ENCODE measurements around the gene WDR33. TPM values are rescaled to one million over a fixed set of nuclear protein-coding genes. Genes with fewer than 3 reads are reported as not detected.

WDR33 gene
- total RNA-seq, 1 experiment from 2014 or later = 47.6 TPM

DNA sequence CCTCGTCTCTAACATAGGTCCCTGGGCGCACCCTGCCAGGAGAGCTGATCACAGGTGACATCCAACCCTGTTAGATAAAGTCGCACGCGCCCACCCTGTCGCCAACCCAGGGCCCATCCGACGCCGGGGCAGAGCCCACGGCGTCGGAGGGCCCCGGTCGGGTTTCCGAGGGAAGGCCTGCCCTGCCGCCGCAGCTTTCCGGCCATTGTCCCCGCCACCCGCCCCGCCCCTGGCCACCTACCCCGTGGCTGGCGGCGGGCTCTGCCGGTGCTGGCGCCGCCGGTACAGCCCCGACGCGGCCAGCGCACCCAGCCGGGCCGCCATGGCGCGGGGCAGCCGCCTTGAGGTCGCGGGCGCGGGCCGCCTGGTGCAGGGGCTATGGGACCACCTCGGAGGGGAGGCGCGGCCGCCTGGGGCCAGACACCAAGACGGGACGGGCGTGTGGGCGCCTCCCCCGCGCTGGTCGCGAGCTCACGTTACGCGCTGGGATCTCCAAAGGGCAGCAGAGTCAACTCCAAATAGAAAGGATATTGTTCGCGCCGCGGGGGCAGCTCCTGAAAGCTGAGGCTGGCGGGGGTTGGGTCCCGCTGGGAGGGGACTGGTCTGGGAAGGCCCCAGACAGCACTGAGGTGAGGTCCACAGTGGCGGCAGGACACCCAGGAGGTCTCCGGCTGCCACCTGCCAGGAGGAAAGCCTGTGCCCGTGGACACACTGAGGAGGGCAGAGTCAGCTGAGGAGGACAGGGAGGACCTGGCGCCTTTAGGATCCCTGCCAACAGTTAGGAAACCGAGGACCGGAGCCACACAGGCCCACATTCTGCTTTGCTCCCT is 146.7 kb downstream of the WDR33 start:
- DNase-seq (ENCODE audit: low spot score) = no peak
- in situ Hi-C loops (cut with HindIII; ENCODE audit: low sequenced_read_pairs) = no loop called here

DNA sequence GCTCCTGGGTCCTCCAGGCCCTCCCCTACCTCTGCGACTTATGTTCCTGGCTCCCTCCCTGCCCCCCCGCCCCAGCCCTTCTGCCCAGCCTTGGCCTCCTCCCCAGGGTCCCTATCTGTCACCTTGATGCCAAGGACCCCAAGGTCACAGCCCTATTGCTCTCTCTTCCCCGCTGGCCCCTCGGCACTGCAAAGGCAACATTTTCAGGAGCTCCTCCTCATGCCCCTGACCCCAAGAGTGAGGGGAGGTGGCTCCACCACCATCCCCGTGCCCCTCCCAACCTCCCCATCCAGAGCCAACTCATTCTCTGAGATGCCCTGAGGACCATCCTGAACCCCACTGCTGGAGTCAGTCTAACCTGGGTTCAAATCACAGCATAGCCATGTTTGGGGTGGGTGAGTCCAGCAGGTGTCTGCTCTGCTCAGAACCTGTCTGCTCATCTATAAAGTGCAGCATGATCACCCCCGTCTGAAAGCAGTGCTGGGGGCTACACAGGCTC is 147.4 kb downstream of the WDR33 start:
- DNase-seq (ENCODE audit: low spot score) = no peak
- in situ Hi-C loops (cut with HindIII; ENCODE audit: low sequenced_read_pairs) = no loop called here

DNA sequence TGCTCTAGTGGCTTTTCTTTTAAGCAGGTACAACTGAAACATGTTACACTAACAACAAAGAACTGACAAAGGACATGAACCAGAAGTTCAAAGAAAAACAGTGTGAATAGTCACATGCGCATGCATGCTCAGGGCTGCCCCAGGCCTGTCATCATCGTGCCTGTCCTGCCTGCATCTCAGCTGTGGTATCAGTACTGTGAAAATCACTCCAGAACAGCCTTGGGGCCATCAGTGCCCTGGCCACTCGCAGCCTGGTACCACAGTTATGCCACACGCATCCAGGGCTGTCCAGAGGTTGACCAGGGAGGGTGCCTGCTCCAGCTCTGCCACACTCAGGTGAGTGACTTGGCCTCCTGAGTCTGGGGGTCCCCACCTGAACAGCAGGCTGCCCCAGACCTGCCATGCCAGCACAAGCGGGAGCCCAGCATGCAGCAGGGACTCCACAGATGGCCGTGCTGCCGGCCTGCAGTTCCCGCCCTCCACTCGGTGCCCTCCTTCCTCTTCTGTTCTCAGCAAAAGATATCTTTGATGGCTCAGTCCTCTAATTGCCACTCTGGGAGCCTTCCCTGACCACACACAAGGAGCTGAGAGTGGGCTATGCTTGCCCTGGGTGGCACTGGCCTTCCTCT is 147.9 kb downstream of the WDR33 start:
- in situ Hi-C loops (cut with HindIII; ENCODE audit: low sequenced_read_pairs) = no loop called here
- DNase-seq (ENCODE audit: low spot score) = no peak

DNA sequence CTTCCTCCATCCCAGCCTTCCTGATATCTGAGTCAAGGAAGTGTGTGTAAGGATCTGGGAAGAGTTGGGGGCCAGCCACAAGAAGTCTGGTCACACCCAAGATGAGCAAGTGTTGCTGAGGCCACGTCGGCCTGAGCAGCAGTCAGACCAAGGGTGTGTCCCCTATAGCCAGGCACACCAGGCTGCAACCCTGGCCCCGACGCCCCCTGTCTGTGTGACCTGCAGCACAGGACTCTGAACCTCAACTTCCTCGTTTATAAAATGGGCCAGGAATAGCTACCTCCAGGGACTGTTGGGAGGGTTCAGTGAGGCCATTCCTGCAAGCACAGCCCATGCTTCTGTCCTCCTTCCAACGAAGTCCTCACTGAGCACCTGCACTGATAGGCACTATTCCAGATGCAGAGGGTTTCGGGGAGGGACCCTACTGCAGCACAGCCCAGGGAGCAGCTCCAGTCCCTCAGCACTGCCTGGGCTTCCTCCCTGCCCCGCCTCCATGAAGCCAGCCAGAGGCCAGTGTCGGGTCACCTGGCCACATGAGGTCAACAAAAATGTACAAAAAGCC is 148.9 kb downstream of the WDR33 start:
- no peak for DNase-seq (ENCODE audit: low spot score)
- in situ Hi-C loops (cut with HindIII; ENCODE audit: low sequenced_read_pairs) = no loop called here

DNA sequence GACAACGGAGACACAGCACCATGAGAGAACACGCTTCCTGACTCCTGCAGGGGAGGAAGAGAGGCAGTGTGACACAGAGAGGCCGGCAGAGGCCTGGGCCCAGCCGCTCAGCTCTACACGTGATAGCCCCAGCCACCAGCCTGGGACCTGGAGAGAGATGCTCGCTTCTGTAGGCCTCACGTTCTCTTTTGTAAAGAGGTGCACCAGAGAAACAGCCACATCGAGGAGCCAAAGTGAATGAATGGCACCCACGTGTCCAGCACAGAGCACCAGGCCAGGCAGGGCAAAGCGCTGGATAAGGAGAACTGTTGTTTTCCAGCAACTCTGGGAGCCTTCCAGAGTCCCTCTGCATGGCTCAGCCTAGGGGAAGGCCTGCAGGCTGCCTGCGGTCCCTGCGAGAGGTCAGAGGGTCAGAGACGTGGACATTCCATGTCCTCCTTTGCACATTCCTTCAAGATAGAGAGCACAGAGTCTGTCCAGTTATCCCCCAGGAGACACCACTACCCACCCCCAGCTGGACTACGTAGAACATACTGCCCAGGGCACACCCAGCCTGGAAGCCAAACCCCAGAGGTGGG is 149.8 kb downstream of the WDR33 start:
- in situ Hi-C loops (cut with HindIII; ENCODE audit: low sequenced_read_pairs) = no loop called here
- DNase-seq (ENCODE audit: low spot score) = no peak

DNA sequence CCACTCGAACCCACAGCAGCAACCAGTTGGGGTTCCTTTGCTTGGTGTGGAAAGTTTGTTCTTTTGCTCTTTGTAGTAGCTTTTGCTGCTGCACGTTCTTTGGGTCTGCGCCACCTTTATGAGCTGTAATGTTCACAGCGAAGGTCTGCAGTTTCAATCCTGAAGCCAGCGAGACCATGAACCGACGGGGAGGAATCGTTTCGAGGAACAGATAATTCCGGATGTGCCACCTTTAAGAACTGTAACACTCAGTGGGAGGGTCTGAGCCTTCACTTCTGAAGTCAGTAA is 150.7 kb downstream of the WDR33 start:
- in situ Hi-C loops (cut with HindIII; ENCODE audit: low sequenced_read_pairs) = no loop called here
- DNase-seq (ENCODE audit: low spot score) = no peak

DNA sequence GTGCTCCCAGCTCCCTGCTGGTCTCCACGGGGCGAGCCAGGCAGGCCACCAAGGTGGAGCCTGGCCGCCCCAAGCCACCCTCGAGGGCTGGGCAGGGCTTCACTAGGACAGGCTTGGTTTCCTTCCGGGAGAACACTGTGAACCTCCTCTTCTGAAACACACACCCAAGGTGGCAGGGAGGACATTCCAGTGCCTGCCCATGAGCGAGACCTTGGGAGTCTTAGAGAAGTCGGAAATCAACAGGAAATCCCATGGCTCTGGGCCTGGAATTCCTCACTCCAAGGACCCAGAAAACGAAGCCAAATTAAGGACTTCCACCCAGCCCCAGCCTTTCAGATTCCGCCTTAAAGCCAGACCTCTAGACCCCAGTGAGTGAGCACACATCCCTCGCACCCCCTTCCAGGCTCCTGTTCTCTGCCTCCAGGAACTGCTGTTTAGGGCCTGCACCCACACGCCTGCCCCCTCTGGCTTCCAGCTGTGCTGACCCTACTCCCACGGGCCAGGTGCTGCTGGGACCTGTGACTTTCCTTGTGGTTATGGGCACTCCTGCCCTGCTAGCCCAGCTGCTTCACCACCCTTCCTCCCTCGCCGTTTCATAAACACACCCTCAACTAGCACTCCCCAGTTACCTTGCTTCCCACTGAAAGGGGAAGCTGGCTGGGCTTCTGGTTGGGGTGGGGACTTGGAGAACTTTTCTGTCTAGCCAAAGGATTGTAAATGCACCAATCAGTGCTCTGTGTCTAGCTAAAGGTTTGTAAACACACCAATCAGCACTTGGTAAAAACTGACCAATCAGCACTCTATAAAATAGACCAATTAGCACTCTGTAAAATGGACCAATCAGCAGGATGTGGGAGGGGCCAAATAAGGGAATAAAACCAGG is 151.3 kb downstream of the WDR33 start:
- DNase-seq (ENCODE audit: low spot score) = no peak
- in situ Hi-C loops (cut with HindIII; ENCODE audit: low sequenced_read_pairs) = no loop called here

DNA sequence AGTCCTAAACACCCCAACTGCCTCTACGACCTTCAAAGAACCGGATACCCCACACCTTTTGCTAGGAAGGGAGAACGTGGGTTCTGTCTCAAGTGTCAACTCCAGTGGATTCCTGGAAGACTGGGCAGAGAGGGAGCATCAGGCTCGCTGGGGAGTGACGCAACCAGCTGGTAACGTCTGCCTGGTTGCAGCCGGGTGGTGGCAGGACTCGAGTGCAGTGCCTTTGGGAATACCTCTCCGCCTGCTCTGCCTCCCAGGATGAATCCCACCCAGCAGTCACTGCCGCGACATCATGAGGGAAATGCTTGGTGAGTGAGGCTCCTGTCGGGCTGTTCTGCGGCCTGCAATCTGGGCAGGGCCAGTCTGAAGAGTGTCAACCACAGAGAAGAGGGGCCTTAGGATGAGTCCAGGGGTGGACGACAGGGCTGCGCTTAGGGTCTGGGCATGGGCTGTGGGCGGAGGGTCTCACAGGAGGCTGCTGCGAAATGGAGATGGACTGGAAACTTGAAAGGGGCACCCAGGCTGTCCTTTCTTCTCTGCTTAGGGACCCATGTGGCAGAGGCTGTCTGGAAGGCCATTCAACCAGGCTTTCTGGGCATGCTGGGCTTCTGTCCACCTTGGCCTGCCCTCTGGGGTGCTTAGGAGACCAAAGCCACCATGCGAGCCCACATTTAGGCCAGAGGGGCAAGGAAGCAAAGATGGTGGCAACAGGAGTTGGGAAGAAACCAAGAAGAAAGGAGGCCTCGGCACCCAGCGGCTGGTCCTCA is 152.1 kb downstream of the WDR33 start:
- in situ Hi-C loops (cut with HindIII; ENCODE audit: low sequenced_read_pairs) = no loop called here

DNA sequence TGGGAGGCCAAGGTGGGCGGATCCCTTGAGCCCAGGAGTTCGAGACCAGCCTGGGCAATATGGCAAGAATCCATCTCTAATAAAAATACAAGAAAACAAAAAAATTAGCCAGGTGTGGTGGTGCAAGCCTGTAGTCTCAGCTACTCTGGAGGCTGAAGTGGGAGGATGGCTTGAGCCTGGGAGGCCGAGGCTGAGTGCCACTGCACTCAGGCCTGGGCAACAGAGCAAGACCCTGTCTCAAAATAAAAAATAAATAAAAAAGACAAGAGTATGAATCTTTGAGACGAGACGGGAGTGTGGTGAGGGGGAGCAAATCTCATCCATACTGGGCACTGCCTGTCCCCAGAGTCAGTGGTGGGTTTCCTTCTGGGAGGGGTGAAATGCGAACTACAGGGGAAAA is 152.8 kb downstream of the WDR33 start:
- DNase-seq (ENCODE audit: low spot score) = no peak
- in situ Hi-C loops (cut with HindIII; ENCODE audit: low sequenced_read_pairs) = no loop called here

More for the DNA sequence above, 152.1 kb downstream of the WDR33 start:
- no peak for DNase-seq (ENCODE audit: low spot score)

DNA sequence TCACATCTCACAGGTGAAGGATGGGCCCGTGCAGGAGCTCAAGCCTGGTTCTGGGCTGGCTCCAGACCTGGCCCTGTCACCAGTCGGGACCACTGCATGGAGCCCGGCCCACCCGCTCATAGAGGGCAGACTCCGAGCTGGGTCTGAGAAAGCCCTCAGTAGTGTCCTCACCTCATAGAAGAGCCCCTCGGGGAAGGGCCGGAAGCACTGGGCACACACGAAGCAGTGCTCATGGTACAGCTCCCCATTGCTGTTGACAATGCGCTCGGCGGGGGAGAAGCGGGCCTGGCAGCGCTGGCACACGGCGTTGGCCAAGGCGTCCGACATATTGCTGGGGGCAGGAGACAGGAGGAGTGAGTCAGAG is 153.8 kb downstream of the WDR33 start:
- in situ Hi-C loops (cut with HindIII; ENCODE audit: low sequenced_read_pairs) = no loop called here
- DNase-seq (ENCODE audit: low spot score) = no peak

DNA sequence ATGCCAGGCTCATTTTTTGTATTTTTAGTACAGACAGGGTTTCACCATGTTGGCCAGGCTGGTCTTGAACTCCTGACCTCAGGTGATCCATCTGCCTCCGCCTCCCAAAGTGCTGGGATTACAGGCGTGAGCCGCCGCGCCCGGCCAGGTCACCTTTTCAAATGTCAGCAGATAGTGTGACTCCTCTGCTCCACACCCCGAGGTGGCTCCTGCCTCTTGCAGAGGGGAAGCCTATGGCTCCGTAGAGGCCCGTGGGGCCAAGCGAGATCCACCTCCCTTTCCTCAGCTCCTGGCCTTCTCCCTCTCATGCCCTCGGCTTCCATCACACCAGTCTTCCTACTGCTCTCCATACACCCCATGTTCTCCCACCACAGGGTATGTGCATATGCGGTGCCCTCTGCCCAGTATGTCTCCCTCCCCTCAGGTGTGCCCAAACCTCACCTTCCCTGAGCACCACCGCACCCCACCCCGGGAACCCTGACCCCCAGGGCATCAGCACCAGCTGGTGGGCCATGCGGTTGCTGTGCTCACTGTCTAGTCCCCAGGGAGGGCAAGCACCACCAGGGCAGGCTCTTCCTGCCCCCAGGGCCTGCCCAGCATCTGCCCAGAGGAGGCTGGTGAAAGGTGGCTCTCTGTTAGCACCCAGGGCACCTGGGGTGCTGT is 154.3 kb downstream of the WDR33 start:
- DNase-seq (ENCODE audit: low spot score) = no peak
- in situ Hi-C loops (cut with HindIII; ENCODE audit: low sequenced_read_pairs) = no loop called here

DNA sequence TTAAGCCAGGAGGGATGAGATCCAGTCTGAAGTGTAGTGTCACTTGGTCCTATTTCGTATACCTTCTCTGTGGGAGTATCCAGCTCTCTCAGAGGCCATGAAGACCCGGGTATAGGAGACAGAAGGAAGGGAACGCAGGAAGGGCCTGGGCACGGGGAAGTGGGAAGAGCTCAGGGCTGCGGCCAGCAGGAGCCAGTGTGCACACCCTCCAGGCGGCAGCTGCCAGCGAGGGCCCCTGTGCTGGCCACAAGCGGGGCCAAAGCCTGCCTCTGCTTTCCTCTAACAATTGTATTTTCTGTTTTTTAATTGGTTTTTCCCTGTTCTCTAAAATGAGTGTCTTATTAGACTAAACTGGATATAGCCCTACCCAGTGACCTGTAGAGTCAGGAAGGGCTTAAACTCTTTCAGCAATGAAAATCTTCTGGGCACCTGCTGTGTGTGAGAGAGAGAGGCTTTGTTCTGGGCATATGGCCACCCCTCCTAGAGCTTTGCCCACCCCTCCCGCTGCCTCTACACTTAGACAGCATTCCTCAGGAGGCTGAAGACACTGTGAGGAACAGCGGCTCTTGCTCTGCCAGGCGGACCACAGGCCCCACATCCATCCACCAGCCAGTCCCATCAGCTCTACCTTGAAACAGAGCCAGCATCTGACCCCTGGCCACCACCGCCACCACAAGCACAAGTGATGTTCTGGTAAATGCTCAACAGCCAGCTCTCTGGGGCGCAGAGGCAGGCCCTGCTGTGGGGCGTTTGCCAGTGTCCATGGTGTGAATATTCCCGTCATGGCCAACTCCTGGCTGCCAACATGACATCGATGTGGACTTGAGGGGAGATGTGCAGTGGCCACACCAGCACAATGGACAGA is 155.5 kb downstream of the WDR33 start:
- in situ Hi-C loops (cut with HindIII; ENCODE audit: low sequenced_read_pairs) = no loop called here
- no peak for DNase-seq (ENCODE audit: low spot score)

DNA sequence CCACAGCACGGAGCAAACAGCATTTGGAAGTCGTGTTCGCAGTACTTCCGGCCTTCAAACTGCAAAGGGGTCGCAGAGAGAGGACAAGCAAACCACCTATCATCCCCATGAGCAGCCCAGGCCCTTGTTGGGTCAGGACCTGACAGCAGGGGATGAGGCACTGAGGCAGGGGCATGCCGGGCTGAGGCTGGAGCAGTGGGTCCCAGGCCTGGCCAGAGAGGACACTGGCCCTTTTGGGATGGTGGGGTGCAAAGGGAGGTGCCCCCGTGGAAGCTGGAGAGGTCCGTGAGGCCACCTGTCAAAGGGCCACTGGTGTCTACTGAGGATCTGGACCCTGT is 156.2 kb downstream of the WDR33 start:
- in situ Hi-C loops (cut with HindIII; ENCODE audit: low sequenced_read_pairs) = no loop called here
- no peak for DNase-seq (ENCODE audit: low spot score)

DNA sequence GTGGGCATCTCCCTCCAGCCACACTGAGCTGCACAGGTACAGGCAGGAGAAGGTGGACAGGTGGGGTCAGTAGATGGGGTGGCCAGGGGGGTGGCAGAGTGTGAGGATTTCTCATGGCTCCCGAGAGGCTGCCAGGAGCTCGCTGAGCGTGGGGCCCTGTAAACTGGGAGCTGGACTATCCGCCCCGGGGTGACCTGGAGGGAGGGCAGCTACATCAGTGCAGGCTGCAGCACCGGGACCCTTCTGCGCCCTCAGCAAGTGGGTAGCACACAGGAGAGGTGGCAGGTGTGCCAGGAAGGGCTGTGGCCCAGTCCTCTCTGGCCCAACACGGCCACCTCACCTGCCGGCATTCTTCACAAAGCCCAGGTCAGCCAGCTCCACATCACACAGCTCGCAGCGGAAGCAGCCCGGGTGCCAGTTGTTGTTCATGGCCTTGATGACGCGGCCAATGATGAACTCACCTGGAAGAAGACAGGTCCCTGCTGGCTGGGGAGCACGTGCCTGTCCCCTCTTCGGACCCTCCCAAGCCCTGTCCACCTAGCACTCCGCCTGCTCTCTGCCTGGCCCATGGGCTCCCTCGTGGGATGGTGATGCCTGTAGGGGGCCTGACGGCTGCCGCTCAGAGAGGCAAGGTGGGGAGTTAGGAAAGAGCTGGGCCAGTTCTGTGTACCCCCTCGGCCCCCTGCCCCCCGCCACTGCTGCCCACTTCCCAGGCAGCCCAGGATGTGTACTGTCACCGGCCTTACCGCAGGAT is 156.7 kb downstream of the WDR33 start:
- in situ Hi-C loops (cut with HindIII; ENCODE audit: low sequenced_read_pairs) = no loop called here
- no peak for DNase-seq (ENCODE audit: low spot score)

DNA sequence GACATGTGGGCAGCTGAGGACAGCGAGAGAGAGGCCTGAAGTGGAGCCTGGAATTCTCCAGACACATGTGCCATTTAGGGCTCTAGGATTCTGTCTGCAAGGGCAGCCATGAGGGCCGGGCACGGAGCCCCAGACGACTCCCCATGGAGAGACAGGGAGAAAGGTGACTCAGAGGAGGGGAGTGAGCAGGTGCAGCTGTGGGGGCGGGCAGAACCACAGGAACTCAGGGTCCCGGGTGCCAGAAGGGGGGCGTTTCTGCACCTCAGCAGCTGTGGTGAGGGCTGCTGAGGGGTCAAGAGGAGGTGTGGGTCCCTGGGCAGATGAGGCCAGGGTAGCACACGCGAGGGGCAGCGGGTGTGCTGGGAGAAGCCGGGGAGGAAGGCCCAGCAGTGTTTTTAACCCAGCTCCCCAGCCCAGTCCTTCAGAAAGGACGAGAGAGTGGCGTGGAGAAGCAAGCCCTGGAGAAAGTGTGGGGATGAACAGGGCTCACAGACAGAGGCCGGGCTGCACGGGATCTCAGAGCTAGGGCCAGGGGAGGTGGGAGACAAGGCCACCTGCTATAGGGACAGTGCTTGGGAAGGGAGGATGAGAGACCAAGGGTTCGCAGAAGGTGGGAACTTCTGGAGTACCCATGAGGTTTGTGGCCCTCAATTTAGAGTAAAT is 157.4 kb downstream of the WDR33 start:
- DNase-seq (ENCODE audit: low spot score) = no peak
- in situ Hi-C loops (cut with HindIII; ENCODE audit: low sequenced_read_pairs) = no loop called here

DNA sequence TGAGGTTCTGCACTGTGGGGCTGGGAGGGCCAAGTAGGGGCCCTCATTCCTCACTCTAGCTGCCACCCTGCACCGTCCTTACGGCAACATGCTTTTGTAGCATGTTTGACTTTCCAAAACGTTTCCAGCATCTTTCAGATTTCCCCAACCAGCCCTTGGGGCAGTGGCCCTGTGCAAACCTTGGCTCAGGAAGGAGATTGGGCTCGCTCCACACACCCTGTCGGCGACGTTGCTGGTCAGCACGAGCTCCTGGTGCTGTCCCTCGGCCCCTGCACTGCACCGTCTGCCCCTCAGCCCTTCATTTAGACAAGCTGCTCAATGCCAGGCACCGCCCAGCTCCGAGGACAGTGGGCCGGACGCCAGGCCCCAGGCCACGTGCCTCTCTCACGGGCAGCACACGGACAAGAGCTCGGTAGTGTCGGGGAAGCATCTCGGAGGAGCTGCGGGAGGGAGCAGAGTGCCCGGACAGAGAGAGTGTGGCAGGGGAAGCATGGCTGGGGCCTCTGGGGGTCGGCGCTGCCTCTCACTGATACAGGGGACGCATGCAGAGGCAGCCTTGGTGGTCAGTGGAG is 158.1 kb downstream of the WDR33 start:
- in situ Hi-C loops (cut with HindIII; ENCODE audit: low sequenced_read_pairs) = no loop called here
- DNase-seq (ENCODE audit: low spot score) = no peak
